Daoy (cell line): Measurements from ENCODE around the gene TMSB10. TPM values are rescaled to one million over a fixed set of nuclear protein-coding genes. Genes with fewer than 3 reads are reported as not detected.

Experiments
- DNase-seq: peaks from one replicate; pipeline ENCODE4 v3.0.0-alpha.2; 2015; ENCODE audit warnings: low read depth
- total RNA-seq: library from RNA; depleted of rRNA; stranded (reverse); fragments of >200 nt; shearing (Covaris generic); gene quantifications from 2 replicates; pipeline ENCODE4 v1.2.3, GENCODE V29; 2014

The TMSB10 gene
- total RNA-seq, 1 experiment from 2014 or later: 5,141 TPM

DNA sequence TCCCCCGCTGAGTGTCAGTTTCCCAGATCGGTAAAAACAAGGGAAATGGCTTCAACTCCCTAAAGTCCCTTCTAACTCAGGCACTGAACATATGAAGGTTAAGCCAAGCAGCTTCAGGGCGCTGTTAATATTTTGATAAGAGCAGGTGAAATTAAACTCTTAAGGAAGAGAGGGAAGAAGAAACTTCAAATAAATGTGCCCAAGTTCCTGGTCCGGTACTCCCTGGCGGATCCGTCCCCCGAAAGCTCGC lies 25.1 kb upstream of the TMSB10 start:
- DNase-seq: no peak

DNA sequence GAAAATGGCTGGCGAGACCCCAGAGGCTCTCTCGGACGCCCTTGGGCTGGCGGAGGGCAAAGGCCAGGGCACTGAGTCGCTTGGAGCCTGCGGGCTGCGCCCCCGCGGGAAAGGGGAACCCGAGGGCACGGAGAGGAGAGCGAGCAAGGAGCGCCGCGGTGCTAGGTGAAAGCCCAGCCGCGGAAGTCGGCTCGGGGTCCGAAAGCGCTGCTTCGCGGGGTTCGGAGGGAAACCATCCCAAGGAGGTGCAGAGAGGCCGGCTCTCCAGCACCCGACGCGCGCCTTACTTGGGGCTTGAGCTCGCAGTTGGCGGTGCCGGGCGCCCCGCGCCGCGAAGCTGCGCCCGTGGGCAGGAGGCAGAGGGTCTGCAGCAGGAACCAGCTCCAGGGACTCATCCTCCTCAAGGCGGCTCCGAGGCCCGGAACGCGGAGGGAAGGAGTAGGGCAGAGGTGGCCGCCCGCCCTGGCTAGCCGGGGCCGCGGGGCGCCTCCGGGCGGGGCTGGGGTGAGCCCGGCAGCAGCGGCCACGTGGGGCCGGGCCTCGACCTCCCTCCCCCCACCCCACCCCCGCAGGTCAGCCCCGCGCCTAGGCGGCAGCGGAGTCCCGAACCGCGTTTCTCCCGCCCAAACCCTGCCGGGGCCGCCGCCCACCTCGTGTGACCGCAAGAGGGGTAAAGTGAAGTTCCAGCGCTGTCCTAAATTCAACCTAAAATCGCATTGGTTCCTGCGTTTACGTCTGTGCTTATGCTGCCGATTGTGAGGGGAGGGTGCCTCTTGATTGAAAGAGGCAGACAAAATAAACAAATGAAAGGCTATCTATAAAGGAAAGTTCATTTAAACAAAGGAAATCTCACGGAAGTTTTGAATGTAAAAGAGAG lies 24.6 kb upstream of the TMSB10 start, which contains the start of gene TRABD2A:
Gene TRABD2A, minus strand, starts transcription at position 440 of the 877 bp plus-strand sequence. Its CDS starts 45 bp downstream, at position 395.
- DNase-seq: peak; percentile 55

DNA sequence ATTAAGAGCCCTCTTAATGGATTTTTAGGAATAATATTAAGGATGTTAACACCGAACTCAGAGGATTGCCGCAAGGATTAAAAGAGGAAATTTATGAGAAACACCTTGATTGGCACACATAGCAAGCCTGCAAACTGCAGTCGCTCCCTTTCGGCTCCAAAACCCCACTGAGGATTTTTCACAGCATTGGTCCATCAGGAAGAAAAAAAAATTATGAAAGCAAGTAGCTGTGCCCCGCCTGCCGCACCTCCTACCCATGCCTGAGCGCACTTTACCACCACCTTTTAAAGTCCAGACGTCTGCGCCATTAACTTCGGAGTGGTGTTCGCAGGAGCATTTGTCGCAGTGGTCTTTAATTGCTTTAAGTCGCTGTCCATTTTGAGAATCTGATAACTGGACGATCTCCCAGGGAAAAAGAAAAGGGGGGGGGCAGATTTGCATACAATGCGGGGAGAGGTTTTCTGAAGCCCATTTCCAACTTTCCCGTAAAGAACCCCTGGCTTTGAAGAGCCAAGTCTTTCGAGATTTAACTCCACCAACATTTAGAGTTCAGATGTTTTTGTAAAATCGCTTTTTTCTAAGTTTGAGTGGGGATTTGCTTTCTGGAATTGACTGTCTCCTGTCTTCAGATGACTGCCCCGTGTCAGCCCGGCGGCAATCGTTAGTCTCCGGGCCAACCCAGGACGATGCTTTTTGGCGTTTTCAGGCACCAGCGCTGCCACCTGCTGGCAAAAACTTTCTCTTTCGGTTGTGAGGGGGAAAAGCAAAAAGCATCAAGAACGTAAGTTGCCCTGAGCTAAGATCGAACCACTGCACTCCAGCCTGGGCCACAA lies 23.7 kb upstream of the TMSB10 start:
- peak; percentile 86 for DNase-seq

DNA sequence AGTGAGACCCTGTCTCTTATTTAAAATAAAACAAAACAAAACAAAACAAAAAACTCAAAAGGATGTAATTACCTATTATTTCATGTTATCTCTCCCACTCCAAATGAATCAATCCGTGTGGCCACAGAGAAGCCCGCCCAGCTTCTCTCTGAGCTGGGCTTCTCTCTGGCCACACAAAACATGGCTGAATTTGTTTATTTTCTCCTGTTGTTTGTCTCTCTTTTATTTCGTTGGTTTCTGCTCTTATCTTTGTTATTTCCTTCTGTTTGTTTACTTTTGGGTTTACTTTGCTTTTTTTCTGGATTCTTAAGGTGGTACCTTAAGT lies 23.1 kb upstream of the TMSB10 start:
- no peak for DNase-seq

DNA sequence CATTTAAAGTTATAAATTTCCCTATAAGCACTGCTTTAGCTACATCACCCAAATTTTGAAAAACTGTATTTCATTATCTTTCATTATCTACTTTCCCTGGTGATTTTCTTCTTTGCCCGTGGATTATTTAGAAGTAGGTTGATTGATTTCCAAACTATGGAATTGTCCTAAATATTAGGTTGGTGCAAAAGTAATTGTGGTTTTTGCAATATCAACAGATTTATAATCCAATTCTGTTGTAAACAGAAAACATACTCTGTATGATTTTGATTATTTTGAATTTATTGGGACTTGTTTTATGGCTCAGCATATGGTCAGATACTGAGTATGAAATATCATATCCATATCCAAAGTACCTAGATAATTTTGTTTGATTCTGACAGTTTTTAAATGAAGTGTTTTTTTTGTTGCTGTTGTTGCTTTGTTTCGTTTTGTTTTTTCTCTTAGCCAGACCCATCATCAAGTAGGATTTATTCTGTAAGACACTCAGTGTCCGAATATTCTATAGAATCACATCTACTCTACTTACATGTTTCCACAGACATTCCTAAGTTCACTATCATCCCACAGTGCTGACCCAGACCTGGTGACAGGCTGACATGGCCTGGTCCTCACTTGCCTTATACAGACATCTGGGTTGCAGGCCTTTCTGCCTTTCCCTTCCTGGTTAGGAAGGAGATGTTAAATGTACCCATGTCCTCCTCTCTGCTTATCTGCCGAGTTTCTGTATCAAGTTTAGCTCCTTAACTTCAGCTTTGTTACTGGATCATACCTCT lies 22.5 kb upstream of the TMSB10 start:
- DNase-seq: no peak

DNA sequence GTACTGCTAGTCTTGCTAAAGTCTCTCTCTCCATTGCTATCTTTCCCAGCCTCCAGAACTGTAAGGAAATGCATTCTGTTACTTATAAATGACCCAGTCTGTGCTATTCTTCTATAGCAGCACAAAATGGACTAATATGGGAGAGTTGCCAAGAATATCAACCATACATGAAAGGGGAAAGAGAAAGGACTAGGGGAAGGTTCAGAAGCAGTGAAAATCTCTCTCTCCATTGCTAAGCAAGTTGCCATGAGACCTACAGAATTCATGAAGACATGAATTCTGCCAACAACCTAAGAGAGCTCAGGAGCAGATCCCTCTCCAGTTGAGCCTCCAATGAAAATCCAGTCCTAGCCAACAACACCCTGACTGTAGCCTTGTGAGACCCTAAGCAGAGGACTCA lies 21.0 kb upstream of the TMSB10 start:
- no peak for DNase-seq

DNA sequence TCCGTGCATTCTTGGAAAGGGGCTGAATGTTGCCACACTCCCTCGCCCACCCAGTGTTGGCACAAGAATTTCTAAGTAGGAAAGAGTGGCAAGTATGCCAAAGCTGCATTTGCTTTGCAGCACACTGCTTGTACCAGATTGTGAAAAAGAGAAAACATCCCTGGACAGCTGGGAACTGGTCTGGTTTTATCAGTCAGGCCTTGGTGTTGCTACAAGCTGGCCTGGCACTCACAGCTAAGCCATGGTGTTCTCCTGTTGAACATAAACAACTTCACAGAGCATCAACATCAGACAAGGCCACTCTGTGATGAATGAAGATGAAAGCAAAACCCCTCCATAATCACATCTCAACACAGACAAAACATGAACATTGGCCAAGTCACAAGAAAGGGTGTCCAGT lies 20.3 kb upstream of the TMSB10 start:
- no peak for DNase-seq

DNA sequence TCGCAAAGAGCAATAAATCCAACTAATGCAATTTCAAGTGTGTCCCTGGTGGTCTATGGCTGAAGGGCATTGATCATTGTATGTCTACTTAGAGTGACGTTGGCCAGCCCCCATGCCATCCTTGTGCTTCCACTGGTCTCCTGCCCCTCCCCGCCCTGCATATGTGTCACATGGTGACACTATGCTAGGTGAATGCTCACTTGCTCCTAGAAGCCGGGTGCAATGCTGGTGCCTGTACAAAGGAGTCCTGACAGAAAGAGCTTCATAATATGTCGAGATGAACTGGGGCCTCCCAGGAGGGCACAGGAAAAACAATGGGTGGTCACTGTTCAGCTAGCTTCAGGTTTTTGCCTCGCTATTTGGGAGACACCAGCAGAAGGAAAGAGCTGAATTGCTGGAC lies 18.7 kb upstream of the TMSB10 start:
- no peak for DNase-seq

DNA sequence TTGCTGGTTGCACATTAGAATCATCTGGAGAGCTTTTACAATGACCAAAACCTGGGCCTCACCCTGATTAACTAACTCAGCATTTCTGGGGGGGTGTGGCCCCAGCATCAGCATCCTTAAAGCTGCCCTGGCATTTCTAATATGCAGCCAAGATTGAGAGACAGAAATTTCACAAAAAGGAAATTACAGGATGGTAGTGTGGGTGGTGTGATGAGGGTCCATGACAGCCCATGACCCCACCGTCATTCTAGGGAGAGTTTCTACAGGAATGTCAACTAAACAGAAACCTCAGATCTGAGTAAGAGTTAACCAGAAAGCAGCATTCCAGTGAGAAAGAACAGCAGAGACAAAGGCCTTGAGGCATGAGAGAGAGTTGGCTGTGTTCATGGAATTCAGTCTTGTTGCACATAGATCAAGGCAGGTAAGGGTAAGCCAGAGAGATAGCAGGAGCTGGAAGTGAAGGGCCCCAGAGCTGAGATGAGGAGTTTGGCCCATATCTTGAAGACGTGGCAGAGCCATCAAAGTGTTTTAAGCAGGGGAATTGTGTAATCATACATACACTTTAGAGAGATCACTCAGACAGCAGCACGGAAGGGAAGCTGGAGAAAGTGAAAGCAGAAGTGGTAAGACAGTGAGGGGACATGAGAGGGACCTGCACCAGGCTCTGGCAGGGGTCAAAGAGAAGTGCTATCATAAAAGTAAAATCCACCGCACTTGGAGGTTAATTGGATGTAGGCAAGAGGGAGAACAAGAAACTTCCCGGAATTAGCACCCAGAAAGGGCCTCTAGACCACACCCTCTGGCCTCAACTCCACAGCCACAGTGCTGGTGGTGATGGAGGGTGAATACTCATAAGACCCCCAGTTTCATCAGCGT lies 16.8 kb upstream of the TMSB10 start:
- DNase-seq: peak; percentile 63

DNA sequence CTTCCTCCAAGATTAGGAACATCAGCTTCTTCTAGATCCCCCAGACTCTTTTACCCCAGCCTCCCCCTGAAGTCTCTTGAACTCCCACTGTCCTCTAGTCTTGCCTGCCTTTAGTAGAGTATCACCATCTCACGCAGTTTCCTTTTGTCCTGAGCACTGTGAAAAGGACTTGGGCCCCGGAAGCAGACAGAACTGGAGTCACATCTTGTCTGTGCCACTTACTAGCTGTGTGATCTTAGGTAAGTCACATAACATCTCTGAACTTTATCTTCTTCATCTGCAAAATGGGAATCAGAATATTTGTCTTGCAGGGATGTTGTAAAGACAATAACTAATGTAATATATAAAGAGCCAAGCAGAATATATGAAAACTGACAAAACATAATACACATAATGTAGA lies 16.1 kb upstream of the TMSB10 start:
- DNase-seq: no peak

DNA sequence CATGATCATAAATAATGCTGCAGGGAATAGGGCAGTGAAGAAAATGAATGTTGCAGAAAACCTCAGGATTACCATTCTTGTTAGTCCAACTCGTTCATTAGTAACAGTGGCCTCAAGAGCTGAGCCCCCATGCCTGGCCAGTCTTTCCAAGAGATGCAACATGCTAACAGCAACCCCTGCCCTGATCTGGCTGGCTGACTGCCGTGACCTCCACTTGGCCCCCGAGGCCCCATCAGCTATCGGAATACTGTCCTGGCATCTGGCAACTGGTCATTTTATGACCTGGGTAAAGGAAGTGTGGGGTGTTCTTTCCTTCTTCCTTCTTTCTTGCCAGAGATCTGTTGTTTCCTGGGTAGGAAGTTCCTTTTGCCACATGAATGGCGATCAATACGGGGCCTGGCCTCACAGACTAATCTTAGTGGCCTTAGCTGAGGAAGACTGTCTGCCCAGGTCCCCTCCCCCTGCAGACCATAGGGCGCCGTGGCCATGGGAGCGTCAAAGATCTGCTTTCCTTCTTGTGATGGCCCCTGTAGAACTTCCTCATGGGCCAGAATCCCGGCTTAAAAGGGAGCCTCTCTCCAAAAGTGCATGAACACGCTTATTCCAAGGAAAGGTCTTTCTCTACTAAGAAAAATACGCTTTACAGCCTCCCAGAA lies 14.0 kb upstream of the TMSB10 start:
- DNase-seq: no peak

DNA sequence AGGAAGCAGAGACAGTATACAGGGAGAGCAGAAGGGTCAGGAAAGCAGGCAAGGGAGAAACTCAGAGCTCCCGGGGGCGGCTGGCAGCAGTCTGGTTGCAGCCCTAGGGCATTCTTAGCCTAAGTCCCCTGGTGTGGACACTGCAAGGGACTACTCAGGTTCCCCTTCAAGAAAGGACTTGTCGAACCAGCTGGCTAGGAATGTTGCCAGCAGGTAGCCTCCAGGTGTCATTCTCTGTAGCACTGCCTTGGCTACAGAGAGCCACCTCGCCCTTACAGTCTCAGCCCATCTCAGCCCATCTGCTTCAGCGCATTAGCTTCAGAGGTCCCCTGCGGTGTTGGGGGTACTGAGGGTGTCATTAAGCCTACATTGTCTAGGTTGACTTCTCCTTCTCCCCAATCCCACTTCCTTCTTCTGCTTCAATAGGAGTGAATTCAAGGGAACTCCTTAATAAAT lies 11.3 kb upstream of the TMSB10 start:
- no peak for DNase-seq

DNA sequence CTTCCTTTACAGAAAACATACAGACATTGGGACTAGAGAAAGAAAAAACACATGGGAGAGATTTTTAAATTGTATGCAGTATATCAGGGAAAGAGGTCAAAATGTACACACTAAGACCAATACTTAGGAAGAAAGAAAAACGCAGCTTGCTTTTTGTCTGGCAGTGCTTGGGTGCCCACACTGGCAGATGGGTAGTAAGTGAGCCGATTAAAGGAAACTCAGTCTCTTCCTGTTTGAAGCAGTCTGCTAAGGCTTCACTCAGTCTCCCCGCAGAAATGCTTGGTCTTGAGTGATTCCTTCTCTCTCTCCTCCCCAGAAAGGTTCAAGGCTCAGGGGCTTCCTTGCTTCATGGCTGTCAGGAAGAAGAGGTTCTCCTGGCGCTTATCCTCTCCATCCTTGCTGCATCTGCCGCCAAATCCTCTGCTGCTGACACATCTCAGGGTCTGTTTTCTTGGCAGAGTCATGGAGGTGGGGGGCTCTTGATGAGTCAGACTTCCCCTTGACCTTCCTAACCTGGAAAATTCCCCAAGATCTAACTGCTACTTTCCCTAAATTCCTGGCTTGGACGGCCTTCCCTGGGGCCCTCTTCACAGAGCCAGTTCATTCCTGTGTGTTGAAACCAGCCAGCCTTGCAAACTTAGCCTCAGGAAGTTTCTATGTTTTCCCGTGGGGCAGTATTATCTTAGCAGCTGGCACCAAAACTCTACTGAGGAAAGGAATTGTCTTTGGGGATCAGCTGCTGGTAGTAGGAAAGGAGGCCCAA lies 10.5 kb upstream of the TMSB10 start:
- DNase-seq: peak; percentile 36

DNA sequence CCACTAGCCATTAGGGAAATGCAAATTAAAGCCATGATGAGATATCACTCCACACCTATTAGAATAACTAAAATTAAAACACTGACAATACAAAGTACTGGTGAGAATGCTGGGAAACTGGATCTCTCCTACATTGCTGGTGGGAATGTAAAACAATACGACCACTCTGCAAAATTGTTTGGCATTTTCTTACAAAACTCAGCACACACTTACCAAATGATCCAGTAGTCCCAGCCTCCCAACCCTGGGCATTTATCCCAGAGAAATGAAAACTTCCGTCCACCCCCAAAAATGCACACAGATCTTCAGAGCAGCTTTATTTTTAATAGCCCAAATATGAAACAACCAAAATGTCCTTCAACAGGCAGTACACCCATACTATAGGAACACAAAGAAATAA lies 8.9 kb upstream of the TMSB10 start:
- DNase-seq: no peak

DNA sequence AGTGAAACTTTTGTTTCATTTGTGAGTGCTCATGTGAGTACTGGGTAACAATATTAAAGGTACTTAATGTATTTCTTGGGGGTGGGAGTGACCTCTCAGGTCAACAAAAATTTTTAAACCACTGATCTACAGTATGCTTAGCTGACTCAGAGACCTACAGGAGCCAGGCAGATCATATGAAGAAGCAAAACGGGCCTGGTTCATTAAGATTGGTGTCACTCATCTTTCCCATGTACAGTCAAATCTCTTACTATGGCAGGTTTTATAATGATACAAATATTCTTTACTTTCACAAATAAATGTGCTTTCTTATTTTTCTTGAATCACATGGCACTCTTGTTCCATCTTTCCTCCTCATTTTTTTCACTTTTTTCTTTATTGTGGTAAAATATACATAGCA lies 7.7 kb upstream of the TMSB10 start:
- DNase-seq: no peak

DNA sequence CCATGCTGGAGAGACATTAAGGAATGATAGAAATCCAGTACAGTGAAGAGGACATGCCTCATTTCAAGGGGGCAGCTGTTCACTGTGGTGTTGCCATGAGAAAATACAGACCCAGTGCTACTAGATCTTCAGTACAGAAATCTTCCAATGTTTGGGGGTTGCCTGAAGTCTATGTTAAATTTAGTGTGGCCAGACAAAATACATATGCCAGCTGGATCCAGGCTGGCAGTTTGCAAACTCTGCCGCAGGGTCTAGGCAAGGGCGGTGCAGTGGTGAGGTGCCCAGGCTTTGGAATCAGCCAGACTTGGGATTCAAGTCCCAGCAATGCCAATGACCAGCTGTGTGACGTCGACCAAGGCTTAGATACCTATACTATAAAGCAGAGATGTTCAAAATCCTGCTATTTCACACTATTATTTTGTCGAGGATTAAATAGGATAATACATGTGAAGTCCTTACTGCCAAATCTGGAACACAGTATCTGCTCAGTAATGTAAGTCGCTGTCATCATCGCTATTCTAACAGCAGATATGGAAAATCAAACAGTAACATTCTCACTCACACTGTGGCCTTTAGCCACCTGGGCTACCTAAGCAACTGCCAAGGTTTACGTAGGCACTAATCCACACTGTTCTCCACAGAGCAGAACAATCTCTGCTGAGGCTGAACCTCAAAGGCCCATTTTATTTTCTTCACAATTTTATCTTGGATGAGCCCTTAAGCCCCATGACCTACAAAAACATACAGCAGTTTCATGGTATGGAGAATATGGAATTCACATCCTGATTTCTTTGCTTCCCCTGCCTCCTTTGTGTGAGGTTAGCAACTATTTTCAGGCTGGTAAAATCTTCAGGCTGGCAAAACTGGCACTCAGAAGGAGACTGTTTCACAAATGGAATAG lies 5.9 kb upstream of the TMSB10 start:
- no peak for DNase-seq

DNA sequence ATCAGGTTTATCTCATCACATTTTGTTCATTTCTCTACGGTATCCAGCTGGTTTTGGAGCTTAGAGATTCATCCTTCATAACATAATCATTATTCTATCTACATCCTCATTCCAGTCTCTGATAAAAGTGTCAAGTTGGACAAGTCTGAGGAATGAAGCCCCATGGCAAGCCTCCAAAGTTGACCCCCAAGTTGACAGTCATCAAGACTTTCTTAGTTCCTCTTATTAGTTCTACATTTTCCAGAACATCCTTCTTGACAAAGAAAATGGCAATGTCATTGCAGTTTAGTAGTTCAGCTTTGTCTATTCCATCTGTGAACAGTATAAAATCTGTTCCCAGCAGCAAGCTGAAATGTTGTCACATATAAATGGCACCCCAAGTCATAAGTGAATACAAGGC lies 4.5 kb upstream of the TMSB10 start:
- no peak for DNase-seq

DNA sequence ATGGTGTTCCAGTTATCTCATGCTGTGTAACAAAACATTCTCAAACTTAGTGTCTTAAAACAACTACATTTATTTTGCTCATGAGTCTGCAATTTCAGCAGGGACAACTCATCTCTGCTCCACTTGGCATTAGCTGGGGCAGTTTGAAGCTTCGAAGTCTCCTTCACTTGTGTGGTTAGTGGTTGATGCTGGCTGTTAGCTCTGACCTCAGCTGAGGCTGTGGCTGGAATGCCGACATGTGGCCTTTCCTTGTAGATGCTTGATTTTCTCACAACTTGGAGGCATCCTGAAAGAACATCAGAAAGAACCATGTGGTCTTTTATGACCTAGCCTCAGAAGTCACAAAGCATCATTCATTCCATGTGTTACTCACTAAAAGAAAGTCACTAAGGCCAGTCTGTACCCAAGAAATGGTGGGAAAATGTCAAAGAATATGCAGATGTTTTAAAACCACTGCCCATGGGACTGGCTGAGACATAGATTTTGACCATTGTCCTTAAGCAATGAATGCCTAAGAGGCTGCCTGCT lies 3.8 kb upstream of the TMSB10 start:
- peak; percentile 23 for DNase-seq

DNA sequence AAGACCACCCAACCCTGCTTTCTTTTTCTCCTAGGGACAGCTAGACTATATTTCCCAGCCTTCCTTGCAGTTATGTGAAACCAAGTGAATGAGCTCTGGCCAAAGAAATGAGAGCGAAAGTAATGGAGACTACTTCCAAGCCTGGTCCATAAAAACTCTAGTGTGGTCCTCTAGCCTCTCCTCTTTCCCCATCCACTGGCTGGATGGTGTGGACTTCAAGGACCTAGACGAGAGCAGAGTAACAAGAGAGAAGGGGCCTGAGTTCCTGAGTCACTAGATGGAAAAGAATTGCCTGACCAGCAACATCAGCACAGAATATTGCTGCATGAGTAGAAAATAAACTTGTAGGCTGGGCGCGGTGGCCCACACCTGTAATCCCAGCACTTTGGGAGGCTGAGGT lies 2.9 kb upstream of the TMSB10 start:
- no peak for DNase-seq
